ENCODE measurements around the gene KRTAP12-3.

DNA sequence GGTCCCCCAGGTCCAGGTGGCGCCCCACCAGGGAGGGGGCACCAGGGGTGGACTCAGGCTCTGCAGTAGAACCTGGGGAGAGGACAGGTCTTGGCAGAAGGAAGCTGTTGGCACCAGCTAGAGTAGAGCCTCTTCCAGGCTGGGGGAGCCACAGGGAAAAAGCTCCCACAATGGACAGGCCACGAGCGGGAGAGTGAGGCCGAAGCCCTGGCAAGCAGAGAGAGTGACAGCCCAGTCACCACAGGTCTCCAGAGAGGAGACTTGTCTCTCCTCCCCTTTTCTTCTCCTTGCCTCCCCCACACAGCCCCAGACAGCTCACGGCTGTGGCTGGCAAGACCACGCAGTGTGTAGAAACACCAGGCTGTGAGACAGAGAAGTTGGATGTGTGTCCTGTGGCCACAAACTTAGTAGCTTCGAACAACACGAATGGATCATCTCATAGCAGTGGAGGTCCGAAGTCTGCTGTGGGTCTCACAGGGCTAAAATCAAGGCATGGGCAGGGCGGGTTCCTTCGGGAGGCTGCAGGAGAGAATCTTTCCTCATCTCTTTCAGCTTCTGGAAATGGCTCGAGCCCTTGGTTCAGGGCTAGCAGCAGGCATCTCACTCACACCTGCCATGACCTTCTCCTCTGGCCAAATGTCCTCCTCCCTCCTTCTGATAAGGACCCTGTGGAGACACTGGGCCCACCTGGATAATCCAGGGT is 6.6 kb upstream of the KRTAP12-3 start:
- TF ChIP-seq, protein P1, sequence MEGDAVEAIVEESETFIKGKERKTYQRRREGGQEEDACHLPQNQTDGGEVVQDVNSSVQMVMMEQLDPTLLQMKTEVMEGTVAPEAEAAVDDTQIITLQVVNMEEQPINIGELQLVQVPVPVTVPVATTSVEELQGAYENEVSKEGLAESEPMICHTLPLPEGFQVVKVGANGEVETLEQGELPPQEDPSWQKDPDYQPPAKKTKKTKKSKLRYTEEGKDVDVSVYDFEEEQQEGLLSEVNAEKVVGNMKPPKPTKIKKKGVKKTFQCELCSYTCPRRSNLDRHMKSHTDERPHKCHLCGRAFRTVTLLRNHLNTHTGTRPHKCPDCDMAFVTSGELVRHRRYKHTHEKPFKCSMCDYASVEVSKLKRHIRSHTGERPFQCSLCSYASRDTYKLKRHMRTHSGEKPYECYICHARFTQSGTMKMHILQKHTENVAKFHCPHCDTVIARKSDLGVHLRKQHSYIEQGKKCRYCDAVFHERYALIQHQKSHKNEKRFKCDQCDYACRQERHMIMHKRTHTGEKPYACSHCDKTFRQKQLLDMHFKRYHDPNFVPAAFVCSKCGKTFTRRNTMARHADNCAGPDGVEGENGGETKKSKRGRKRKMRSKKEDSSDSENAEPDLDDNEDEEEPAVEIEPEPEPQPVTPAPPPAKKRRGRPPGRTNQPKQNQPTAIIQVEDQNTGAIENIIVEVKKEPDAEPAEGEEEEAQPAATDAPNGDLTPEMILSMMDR (IDR thresholded peaks at IDR 0.05; ENCODE audit: low read length), result no peak
- no peak for TF ChIP-seq EZH2 (IDR thresholded peaks at IDR 0.05; ENCODE audit: borderline replicate concordance, low read length)
